GM21526 (cell line): ENCODE measurements around the gene SLC12A7.

Experiments
- ATAC-seq: cut with Tn5 transposase; IDR thresholded peaks from one replicate; pipeline ENCODE4 v1.9.1; 2021; ENCODE audit warnings: moderate library complexity; ENCODE audit not compliant: unreplicated experiment, low FRiP score

Gene SLC12A7

DNA sequence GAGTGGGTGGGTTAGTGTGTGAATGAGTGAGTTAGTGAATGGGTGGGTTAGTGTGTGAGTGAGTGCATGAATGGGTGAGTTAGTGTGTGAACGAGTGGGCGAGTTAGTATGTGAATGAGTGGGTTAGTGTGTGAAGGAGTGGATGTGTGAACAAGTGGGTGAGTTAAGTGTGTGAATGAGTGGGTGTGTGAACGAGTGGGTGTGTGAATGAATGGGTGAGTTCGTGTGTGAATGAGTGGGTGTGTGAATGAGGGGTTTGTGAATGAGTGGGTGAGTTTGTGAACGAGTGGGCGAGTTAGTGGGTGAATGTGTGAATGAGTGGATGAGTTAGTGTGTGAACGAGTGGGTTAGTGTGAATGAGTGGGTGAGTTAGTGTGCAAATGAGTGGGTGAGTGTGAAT is 69.2 kb downstream of the SLC12A7 start:
- ATAC-seq = no peak

DNA sequence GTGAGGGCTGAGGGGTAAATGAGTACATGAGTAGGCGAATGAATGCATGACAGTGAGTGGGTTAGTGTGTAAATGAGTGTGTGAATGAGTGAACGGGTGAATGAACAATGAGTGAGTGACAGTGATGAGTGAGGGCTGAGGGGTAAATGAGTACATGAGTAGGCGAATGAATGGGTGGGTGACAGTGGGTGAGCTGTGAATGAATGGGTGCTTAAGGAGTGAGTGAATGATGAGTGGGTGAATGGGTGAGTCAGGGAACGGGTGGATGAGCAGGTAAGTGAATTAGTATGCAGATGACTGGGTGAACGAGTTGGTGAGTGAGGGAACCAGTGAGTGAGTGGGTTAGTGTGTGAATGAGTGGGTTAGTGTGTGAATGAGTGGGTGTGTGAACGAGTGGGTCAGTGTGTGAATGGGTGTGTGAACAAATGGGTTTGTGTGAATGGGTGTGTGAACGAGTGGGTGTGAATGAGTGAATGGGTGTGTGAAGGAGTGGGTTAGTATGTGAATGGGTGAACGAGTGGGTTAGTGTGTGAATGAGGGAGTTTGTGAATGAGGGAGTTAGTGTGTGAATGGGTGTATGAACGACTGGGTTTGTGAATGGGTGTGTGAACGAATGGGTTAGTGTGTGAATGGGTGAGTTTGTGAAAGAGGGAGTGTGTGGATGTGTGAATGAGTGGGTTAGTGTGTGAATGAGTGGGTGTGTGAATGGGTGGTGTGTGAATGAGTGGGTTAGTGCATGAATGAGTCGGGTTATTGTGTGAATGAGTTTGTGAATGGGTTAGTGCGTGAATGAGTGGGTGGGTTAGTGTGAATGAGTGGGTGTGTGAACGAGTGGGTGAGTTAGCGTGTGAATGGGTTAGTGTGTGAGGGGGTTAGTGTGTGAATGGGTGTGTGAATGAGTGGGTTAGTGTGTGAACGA is 70.4 kb downstream of the SLC12A7 start:
- ATAC-seq = no peak

DNA sequence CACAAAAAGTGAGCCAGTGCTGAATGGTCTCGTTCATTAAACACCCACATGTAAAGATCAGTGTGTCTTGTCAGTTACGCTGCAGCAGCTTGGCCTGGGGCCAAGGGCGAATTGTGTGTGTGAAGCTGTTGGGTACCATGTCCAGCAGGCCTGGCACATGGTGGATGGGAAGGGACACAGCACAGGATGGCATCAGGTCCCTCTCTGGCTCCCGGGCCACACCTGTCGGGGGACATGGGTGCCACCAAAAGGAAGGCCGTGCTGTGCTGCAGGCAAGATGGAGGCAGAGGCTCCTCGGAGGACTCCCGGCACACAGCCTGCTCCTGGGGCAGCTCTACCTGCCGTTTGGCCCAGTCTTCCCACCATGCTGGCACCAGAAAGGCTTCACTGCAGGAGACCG is 71.3 kb downstream of the SLC12A7 start:
- no peak for ATAC-seq

DNA sequence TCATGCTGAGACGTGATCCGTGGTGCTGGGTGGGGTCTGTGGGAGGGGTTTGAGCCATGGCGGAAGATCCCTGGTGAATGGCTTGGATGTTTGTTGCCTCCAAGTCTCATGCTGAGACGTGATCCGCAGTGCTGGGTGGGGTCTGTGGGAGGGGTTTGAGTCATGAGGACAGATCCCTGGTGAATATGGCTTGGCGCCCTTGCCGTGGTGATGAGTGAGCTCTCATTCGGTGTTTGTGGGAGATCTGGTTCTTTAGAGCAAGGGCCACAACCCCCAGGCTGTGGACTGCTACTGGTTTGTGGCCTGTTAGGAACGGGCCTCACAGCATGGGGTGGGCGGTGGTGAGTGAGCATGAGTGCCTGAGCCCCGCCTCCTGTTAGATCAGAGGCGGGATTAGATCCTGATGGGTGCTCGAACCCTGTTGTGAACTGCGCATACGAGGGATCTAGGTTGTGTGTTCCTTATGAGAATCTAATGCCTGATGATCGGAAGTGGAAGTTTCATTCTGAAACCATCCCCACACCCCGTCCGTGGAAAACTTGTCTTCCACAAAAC is 72.1 kb downstream of the SLC12A7 start:
- ATAC-seq = no peak

DNA sequence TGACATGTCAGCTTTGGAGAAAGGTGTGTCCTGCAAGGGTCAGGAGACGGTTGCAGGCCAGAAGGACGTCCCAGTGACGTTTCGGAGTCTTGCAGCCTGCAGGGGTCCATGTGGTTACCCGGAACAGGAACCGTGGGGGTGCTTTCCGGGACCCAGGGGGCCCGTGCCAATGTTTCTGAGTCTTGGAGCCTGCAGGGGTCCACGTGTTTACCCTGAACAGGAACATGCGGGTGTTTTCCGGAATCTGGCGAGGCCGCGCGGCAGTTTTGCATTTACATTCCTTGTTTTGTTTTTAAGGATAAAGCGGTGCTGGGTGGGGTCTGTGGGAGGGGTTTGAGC is 72.7 kb downstream of the SLC12A7 start:
- ATAC-seq = no peak

DNA sequence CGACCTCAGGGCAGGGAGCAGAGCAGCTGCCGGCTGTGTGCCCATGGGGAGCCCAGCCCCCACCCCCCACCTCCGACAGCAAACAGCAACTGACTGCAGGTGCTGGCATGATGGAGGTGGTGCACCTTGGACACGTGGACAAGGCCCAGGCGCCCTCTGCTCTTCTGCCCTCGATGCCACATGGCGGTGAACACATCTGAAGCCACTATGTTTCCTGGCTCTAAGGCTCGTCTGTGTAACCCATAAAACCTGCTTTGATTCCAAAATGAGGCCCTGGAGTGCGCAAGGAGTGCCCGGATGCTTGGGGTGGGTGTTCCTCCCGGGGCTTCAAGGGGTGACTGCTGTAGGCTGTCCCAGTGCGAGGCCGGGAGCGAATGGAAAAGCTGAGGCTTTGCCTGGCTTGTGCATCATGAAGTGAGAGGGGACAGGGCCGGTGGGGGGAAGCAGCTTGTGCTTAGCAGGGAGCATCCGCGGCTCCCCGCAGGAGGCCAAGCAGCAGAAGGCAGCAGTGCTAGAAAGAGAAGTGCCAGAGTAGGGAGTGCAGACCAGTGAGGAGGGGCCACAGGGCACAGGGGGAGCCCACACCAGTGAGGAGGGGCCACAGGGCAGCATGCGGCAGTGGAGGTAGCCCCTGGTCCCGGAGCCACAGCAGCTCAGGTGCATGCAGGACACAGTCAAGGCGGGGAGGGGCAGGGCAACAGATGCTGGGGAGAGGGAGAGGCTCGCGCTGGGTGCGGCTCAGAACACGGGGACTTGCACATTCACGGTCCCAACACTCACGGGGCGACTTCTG is 73.2 kb downstream of the SLC12A7 start:
- ATAC-seq = no peak

DNA sequence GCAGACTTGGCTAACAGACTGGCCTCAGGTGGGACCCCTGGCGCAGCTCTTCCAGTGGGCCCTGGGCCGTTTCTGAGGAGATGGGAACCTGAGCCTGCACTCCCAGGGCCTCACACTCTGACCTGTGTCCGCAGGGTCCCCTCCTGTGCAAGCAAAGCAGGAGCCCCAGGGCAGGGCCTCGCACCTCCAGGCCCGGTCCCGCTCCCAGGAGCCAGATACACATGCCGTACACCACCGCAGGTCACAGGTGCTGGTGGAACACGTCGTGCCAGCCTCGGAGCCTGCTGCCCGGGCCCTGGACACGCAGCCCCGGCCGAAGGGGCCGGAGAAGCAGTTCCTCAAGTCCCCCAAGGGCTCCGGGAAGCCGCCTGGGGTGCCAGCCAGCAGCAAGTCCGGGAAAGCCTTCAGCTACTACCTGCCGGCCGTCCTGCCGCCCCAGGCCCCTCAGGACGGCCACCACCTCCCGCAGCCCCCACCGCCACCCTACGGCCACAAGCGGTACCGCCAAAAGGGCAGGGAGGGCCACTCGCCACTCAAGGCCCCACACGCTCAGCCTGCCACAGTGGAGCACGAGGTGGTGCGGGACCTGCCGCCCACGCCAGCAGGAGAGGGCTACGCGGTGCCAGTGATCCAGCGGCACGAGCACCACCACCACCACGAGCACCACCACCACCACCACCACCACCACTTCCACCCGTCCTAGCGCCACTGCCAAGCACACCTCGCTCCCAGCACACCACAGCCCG is 74.0 kb downstream of the SLC12A7 start:
- ATAC-seq = no peak

DNA sequence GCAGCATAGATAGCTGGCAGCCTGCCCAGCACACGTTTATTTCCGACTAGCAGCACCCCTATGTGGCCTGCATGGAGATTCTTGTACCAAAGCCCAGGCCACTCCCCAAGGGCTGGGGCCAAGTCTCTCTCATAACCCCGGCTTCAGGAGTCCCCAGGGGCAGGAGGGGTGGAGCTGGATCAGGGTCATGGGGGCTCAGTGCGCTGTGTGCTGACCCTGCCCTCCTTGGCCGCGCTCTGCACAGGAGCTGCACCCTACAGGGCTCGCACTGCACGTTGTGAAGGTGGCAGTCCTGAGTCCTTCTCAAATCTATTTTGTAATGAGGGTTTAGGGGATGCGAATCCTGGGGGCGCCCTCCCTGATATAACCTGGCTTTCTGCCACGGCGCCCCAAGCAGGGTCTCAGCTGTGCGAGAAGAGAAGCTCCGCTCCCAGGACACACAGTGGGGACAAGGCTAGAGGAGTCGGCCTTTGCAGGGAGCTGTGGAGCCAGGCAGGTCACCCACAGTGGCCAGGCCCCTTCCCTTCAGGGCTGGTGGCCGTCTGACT is 74.7 kb downstream of the SLC12A7 start:
- ATAC-seq = no peak

DNA sequence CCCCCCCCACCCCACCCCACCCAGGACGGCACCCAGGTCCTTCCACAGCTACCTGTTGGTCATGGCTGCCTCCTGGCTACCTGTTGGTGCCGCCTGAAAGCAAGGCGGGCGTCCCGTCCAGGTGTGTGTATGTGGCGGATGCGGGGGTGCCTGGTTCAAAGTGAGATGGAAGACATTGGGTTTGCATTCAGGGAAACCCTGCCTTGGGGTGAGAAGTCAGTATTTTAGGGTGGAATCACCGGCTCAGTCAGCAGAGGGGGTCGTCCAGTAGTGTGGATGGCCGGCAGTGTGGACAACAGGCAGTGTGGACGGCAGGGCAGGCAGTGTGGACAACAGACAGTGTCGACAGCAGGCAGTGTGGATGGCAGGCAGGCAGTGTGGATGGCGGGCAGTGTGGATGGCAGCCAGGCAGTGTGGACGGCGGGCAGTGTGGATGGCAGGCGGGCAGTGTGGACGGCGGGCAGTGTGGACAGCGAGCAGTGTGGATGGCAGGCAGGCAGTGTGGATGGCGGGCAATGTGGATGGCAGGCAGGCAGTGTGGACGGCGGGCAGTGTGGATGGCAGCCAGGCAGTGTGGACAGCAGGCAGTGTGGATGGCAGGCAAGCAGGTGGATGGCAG is 75.2 kb downstream of the SLC12A7 start:
- ATAC-seq = no peak

DNA sequence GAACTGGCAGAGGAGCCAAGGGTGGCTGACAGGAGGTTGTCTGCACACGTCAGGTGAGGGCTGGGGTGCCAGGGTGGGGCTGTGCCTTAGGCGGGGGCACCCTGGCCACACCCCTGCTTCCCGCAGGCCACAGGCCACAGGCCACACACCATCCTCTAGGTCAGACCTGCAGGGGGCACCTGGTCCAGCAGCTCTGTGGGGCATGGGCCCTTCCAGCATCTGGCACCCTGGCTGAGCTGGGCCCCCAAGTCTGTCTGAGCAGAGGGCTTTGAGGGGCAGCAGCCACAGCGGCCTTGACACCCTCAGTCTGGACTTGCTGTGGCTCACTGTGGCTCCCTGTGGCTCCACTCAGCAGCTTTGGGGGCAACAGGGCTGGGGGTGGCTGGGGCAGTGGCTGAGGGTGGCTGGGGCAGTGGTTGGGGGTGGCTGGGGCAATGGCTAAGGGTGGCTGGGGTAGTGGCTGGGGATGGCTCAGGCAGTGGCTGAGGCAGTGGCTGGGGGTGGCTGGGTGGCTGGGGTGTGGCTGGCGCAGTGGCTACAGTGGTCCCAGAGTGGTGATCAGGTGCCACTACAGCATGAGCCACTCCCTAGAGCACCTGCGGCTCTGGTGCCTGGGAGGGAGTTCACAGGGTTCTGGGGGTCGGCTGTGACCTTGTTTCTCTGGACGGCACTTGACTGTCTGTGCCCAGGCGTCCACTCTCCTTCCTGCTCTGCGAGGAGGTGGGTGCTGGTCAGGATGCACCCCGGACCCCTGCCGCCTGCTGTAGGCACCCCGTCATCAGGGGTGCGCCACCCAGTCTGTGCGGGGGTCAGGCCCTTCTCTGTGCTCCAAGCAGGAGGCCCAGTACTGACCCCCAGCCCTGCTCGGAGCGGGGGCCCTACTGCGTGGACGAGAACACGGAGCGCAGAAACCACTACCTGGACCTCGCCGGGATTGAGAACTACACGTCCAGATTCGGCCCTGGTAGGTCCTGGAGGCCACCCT is 76.2 kb downstream of the SLC12A7 start:
- no peak for ATAC-seq

DNA sequence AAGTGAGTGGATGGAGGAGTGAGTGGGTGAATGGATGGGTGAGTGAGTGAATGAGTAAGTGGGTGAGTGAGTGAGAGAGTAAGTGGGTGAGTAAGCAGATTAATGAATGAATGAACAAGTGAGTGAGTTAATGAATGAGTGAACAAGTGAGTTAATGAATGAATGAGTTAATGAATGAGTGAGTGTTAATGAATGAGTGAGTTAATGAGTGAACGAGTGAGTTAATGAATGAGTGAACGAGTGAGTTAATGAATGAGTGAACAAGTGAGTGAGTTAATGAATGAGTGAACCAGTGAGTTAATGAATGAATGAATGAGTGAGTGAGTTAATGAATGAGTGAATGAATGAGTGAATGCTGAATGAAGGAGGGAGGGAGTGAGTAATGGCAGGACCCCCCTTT is 76.9 kb downstream of the SLC12A7 start:
- no peak for ATAC-seq

DNA sequence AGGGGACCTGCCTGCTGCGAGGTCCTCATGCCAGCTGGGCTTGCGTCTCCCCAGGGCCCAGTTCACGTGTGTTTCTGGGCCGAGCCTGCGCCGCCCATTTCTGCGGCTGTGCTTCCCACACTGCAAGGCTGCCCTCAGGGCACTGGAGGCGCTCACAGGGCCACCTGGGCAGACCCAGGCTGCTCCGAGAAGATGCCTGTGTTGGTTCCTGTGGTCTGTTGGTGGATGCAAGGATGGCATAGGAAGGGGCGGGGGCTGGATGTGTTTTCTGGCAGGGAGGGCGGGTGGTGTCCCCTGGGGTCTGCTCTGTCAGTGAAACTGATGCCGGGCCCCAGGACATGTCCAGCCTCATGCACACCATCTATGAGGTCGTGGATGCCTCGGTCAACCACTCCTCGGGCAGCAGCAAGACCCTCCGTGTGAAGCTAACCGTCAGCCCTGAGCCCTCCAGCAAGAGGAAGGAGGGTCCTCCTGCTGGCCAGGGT is 77.4 kb downstream of the SLC12A7 start:
- ATAC-seq = no peak

DNA sequence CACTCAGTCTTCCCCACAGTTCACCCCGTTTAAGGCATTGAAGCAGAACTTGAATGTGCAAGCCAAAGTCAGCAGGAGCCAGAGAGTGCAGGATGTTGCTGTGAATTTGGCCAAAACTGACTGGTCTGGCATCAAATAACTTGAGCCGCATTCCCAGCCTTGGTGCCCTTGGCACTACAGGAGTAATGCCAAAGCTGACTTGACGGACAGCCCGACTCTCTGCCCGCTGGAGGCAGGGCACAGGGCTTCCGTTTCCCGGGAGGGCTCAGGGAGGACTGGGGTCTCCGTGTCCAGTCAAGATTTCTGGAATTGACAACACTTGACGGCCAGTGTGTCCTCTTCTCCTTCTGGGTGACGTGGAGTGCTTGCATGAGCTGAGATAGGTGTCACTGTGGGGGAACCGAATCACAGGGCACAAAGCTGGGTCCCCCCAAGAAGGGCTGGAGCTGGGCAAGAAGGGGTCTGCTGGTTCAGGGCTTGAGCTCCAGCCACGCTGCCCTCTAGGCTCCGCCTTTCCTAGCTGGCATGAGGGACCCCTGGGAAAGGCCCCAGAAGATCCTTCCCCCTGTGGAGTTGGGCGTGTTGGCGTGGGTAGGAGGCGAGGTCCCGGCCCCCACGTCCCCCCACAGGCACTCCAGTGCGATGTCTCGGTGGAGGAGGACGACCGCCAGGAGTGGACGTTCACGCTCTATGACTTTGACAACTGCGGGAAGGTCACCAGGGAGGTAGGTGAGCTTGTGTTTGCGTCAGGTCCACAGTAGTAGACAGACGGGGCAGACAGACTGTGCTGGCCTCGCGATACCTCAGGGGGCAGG is 78.0 kb downstream of the SLC12A7 start:
- no peak for ATAC-seq

DNA sequence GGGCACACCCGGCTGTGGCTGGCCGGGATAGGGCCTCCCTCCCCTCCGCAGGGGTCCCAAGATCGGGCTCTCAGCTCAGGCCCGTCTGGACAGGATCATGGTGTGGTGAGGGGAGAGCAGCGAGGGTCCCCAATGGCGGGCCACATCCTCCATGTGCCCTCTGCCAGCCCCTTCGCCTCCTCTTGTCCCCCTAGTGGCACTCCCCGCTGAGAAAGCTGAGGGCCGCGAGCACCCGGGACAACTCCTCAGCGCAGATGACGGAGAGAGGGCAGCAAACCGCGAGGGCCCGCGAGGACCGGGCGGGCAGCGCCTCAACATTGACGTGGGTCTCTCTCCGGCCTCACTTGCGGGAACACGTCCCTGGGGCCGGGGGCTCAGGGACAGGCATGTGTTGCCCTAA is 78.7 kb downstream of the SLC12A7 start:
- no peak for ATAC-seq

DNA sequence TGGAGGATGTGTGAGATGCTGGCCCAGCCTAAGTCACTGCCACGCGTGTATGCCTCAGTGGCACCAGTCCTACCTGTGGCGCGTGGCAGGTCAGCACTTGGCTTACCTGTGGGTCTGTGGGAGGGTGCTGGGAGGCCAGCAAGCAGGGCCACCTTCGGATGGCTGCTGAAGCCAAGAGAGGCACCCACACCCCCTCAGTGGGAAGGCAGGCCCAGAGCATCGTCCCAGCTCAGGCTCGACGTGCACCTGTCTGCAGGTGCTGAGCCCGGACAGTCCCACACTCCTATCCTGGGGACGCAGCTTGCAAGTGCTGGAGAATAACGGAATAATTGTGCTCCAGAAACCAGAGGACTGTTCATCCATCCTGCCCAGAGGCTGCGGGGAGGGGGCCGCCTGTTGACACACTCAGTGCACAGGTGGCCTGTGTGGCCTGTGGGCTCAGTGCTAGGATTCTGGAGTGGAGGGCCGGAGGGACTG is 79.3 kb downstream of the SLC12A7 start:
- no peak for ATAC-seq

DNA sequence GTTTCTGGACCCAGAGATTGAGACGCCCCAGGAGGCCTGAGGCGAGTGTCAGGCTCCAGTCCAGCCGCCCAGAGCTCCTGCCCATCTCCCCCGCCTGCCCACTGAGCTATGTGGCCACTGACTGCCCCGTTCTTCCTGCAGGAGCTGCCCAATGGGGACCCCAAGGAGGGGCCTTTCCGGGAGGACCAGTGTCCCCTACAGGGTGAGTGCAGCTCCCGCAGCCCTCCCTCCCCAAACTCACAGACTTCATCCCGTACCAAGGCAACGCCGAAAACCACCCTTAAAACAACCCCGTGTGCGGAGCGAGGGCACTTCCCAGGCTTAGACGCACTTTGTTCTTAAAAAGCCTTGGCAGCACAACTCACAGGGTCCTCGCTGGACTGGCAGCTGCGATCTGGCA is 79.9 kb downstream of the SLC12A7 start:
- ATAC-seq = no peak

DNA sequence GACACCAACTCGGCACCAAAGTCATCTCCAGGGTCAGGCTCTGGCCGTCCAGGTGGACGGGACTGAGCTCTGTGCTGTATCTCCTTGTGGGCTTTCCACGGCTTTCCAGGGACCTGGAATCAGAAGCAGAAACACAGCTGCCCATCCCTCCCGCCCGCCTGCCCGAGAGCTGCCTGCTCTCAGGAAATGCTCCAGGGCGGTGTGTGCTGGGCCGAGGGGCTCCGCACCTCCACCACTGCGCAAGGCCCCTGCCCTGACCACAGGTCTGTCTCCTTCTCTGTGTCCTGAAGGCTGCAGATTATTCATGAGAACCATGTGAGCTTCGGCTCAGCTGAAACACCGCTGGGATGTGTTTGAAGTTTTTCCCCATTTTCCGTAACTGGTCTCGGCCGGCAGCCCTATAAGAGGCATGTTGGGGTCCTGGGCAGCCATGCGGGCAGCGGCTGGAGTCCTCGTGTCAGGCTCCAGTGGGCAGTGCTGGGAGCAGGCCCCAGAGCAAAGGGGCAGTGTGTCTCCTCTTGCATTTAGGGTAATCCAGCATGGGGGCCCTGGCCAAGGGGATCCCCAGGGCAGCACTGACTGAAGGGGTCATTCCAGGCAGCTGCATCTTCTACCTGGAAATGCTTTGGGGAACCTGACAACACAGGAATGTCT is 80.4 kb downstream of the SLC12A7 start:
- ATAC-seq = no peak
